Activated T-helper 2 cell treated with anti-CD3 and anti-CD28 coated beads, Interferon-gamma antibody, Interleukin-2, Interleukin-4, amounts not matched to agents 10 μg/mL and 5 μg/mL and 100 μg/mL, durations not matched to agents 14 hours and 24 hours and 36 hours (primary cell): ENCODE measurements around the gene SCN2B. TPM values are rescaled to one million over a fixed set of nuclear protein-coding genes. Genes with fewer than 3 reads are reported as not detected.
A peak's percentile ranks its signal among the peaks of the same experiment; 100 is the strongest.

Experiments
- DNase-seq: peaks from one replicate; pipeline ENCODE4 v3.0.0; 2021; ENCODE audit warnings: low spot score
- H3K27ac Mint-ChIP-seq: one replicate; pipeline ENCODE4 v1.8.0; 2021; ENCODE audit warnings: mixed read lengths
- H3K27me3 Mint-ChIP-seq: one replicate; pipeline ENCODE4 v1.8.0; 2021; ENCODE audit warnings: low read depth, mixed read lengths
- H3K36me3 Mint-ChIP-seq: one replicate; pipeline ENCODE4 v1.8.0; 2021; ENCODE audit warnings: low read depth, mixed read lengths
- H3K4me1 Mint-ChIP-seq: one replicate; pipeline ENCODE4 v1.8.0; 2021; ENCODE audit warnings: low read depth, mixed read lengths
- H3K4me3 Mint-ChIP-seq: one replicate; pipeline ENCODE4 v1.8.0; 2021; ENCODE audit warnings: low read depth, mild to moderate bottlenecking, moderate library complexity, mixed read lengths
- H3K9me3 Mint-ChIP-seq: one replicate; pipeline ENCODE4 v1.8.0; 2021; ENCODE audit warnings: mixed read lengths
- intact Hi-C: fragments of 100-400 bp; cut with micrococcal nuclease; formaldehyde crosslinking; loops from one replicate; pipeline ENCODE4 v1.15.1; 2023
- total RNA-seq: library from RNA; stranded (reverse); gene quantifications from 2 replicates; pipeline ENCODE4 v1.2.3, GENCODE V29; 2022

Gene SCN2B
- 0.02 TPM in 1 of 2 replicates, not detected in the other for total RNA-seq

GRCh38 chr11:118175993-118176777 is at the start of gene SCN2B:
SCN2B (minus strand) TSS chr11:118176639; CDS start chr11:118176431, 208 bp downstream.
- Mint-ChIP-seq H3K27me3 (peaks cover 14% of the 10 kb centered on the region), H3K27ac (no peak within 1 kb of the TSS), H3K36me3 (no peaks in the 10 kb centered on the region), H3K9me3 (no peaks in the 10 kb centered on the region), H3K4me1 (peaks cover 2% of the 10 kb centered on the region), H3K4me3 (no peak within 1 kb of the TSS)
- DNase-seq: no peak
- intact Hi-C loops: no loop called here

- intact Hi-C loops: loop anchor here (1.0 to 5.0 kb wide), 2 partner anchors 17 to 237 kb away; partner anchors contain the start of gene IL10RA
- DNase-seq: peak; percentile 70
- peak within 1 kb of the TSS; percentile 86 for H3K4me3 Mint-ChIP-seq
- no peaks in the 10 kb centered on the region for H3K9me3 Mint-ChIP-seq
- H3K36me3 Mint-ChIP-seq: peaks cover 74% of the 10 kb centered on the region
- peaks cover 72% of the 10 kb centered on the region for H3K4me1 Mint-ChIP-seq
- H3K27me3 Mint-ChIP-seq: no peaks in the 10 kb centered on the region
- peak within 1 kb of the TSS; percentile 92 for H3K27ac Mint-ChIP-seq
Observed at GRCh38 chr11:118224511-118225188, 48.2 kb upstream of the SCN2B start, which contains the start of gene JAML. JAML (minus strand) TSS chr11:118225011; CDS start chr11:118214866, 10,145 bp downstream.

- Mint-ChIP-seq H3K27ac (peak overlapping the region; percentile 92), H3K9me3 (no peaks in the 10 kb centered on the region), H3K4me3 (peak overlapping the region; percentile 86), H3K27me3 (no peaks in the 10 kb centered on the region), H3K36me3 (peaks cover 79% of the 10 kb centered on the region), H3K4me1 (peaks cover 79% of the 10 kb centered on the region)
- no peak for DNase-seq
- intact Hi-C loops: loop anchor here (1.0 kb wide), 1 partner anchor 23 kb away; no protein-coding TSS in a partner anchor
Observed at GRCh38 chr11:118223992-118224391, 47.6 kb upstream of the SCN2B start.

- H3K27ac Mint-ChIP-seq: peak overlapping the region; percentile 92
- intact Hi-C loops: loop anchor here (1.0 kb wide), 1 partner anchor 22 kb away; no protein-coding TSS in a partner anchor
- H3K36me3 Mint-ChIP-seq: peaks cover 82% of the 10 kb centered on the region
Observed at GRCh38 chr11:118223570-118223969, 47.1 kb upstream of the SCN2B start.

GRCh38 chr11:118222437-118222836 is 46.0 kb upstream of the SCN2B start:
- Mint-ChIP-seq H3K4me3 (peak overlapping the region; percentile 86), H3K9me3 (no peaks in the 10 kb centered on the region), H3K27me3 (no peaks in the 10 kb centered on the region), H3K4me1 (peaks cover 81% of the 10 kb centered on the region), H3K36me3 (peaks cover 76% of the 10 kb centered on the region), H3K27ac (peak overlapping the region; percentile 92)
- intact Hi-C loops: no loop called here
- no peak for DNase-seq

More at GRCh38 chr11:118223570-118223969, 47.1 kb upstream of the SCN2B start:
- peak overlapping the region; percentile 86 for H3K4me3 Mint-ChIP-seq
- no peaks in the 10 kb centered on the region for H3K27me3 Mint-ChIP-seq
- no peaks in the 10 kb centered on the region for H3K9me3 Mint-ChIP-seq
- peaks cover 82% of the 10 kb centered on the region for H3K4me1 Mint-ChIP-seq
- no peak for DNase-seq

- Mint-ChIP-seq H3K27ac (peak overlapping the region; percentile 97), H3K4me1 (peaks cover 80% of the 10 kb centered on the region), H3K36me3 (peaks cover 69% of the 10 kb centered on the region), H3K4me3 (peak overlapping the region; percentile 77), H3K9me3 (no peaks in the 10 kb centered on the region), H3K27me3 (no peaks in the 10 kb centered on the region)
- intact Hi-C loops: no loop called here
- DNase-seq: no peak
Observed at GRCh38 chr11:118221419-118221818, 45.0 kb upstream of the SCN2B start.

GRCh38 chr11:118219732-118220131 is 43.3 kb upstream of the SCN2B start:
- peak overlapping the region; percentile 97 for H3K27ac Mint-ChIP-seq
- H3K36me3 Mint-ChIP-seq: peaks cover 62% of the 10 kb centered on the region
- H3K27me3 Mint-ChIP-seq: no peaks in the 10 kb centered on the region

GRCh38 chr11:118219244-118219643 is 42.8 kb upstream of the SCN2B start:
- Mint-ChIP-seq H3K4me1 (peaks cover 83% of the 10 kb centered on the region), H3K27me3 (no peaks in the 10 kb centered on the region), H3K4me3 (peak overlapping the region; percentile 77), H3K9me3 (no peaks in the 10 kb centered on the region), H3K27ac (peak overlapping the region; percentile 97), H3K36me3 (peaks cover 63% of the 10 kb centered on the region)
- DNase-seq: no peak
- intact Hi-C loops: loop anchor here (5.0 kb wide), 1 partner anchor 88 kb away; no protein-coding TSS in a partner anchor

More at GRCh38 chr11:118219732-118220131, 43.3 kb upstream of the SCN2B start:
- intact Hi-C loops: loop anchor here (5.0 kb wide), 1 partner anchor 88 kb away; no protein-coding TSS in a partner anchor
- Mint-ChIP-seq H3K4me3 (peak overlapping the region; percentile 77), H3K9me3 (no peaks in the 10 kb centered on the region), H3K4me1 (peaks cover 81% of the 10 kb centered on the region)
- DNase-seq: no peak

GRCh38 chr11:118217575-118217974 is 41.1 kb upstream of the SCN2B start:
- Mint-ChIP-seq H3K4me3 (peak overlapping the region; percentile 82), H3K27ac (peak overlapping the region; percentile 97), H3K27me3 (no peaks in the 10 kb centered on the region), H3K4me1 (peaks cover 92% of the 10 kb centered on the region), H3K9me3 (no peaks in the 10 kb centered on the region), H3K36me3 (peaks cover 65% of the 10 kb centered on the region)
- intact Hi-C loops: loop anchor here (1.0 to 5.0 kb wide), 8 partner anchors 10 to 215 kb away; no protein-coding TSS in a partner anchor
- DNase-seq: no peak

GRCh38 chr11:118216621-118217481 is 40.4 kb upstream of the SCN2B start:
- no peak for DNase-seq
- Mint-ChIP-seq H3K27me3 (no peaks in the 10 kb centered on the region), H3K4me3 (peak overlapping the region; percentile 82), H3K9me3 (no peaks in the 10 kb centered on the region), H3K27ac (peak overlapping the region; percentile 97), H3K36me3 (peaks cover 66% of the 10 kb centered on the region), H3K4me1 (peaks cover 93% of the 10 kb centered on the region)
- intact Hi-C loops: loop anchor here (1.0 to 5.0 kb wide), 8 partner anchors 10 to 214 kb away; no protein-coding TSS in a partner anchor

- Mint-ChIP-seq H3K9me3 (no peaks in the 10 kb centered on the region), H3K27ac (peak overlapping the region; percentile 97), H3K4me3 (peak overlapping the region; percentile 82), H3K27me3 (no peaks in the 10 kb centered on the region), H3K36me3 (peaks cover 73% of the 10 kb centered on the region), H3K4me1 (peaks cover 93% of the 10 kb centered on the region)
- DNase-seq: no peak
- intact Hi-C loops: loop anchor here (2.0 to 5.0 kb wide), 3 partner anchors 17 to 213 kb away; no protein-coding TSS in a partner anchor
Observed at GRCh38 chr11:118215765-118216164, 39.3 kb upstream of the SCN2B start.

GRCh38 chr11:118215262-118215661 is 38.8 kb upstream of the SCN2B start:
- Mint-ChIP-seq H3K27me3 (no peaks in the 10 kb centered on the region), H3K27ac (peak overlapping the region; percentile 97), H3K4me3 (peak overlapping the region; percentile 82), H3K36me3 (peaks cover 76% of the 10 kb centered on the region), H3K4me1 (peaks cover 92% of the 10 kb centered on the region), H3K9me3 (no peaks in the 10 kb centered on the region)
- intact Hi-C loops: loop anchor here (5.0 kb wide), 1 partner anchor 92 kb away; no protein-coding TSS in a partner anchor
- DNase-seq: no peak
